SH-SY5Y (cell line): ENCODE data around the gene VAPB.

Experiments used
- GATA2 ChIP-seq: IDR thresholded peaks from 2 replicates; pipeline ENCODE4 v1.6.1; 2011; ENCODE audit warnings: mild to moderate bottlenecking, low read depth, low read length
- GATA3 ChIP-seq: IDR thresholded peaks from 2 replicates; pipeline ENCODE4 v1.6.1; 2011; ENCODE audit warnings: low read depth, mild to moderate bottlenecking, low read length, moderate library complexity

- TF ChIP-seq GATA2 (no peak), GATA3 (no peak)
Measured at GRCh38 chr20:58421497-58421850, 32.4 kb downstream of the VAPB start.
